Activated B cell treated with CpG ODN at 0.5 μM for 24 hours (primary cell): ENCODE results near the gene CSNK1E. TPM values are rescaled to one million over a fixed set of nuclear protein-coding genes. Genes with fewer than 3 reads are reported as not detected.

Experiments
- ATAC-seq: fragments of 200-7000 bp; cut with Tn5 transposase; one replicate; pipeline ENCODE4 v1.10.0; 2021; ENCODE audit warnings: low read depth, mild to moderate bottlenecking, moderate library complexity
- CTCF ChIA-PET: fragments of 350-600 bp; sonication (Branson Sonifier 250); formaldehyde crosslinking; loops from one replicate; lab custom pipeline; 2021; ENCODE audit warnings: antibody characterized with exemption; lab: Charles Lee
- POLR2A ChIA-PET: fragments of 350-600 bp; sonication (Branson Sonifier 250); formaldehyde crosslinking; loops from one replicate; lab custom pipeline; 2021; ENCODE audit warnings: antibody characterized with exemption; lab: Charles Lee
- DNase-seq: peaks from one replicate; pipeline ENCODE4 v3.0.0; 2022
- H3K27ac Mint-ChIP-seq: one replicate; pipeline ENCODE4 v1.8.0; 2020; ENCODE audit warnings: mixed read lengths
- H3K27me3 Mint-ChIP-seq: one replicate; pipeline ENCODE4 v1.8.0; 2021; ENCODE audit warnings: mixed read lengths
- H3K36me3 Mint-ChIP-seq: one replicate; pipeline ENCODE4 v1.8.0; 2021; ENCODE audit warnings: low read depth, mixed read lengths
- H3K4me1 Mint-ChIP-seq: one replicate; pipeline ENCODE4 v1.8.0; 2021; ENCODE audit warnings: mixed read lengths
- H3K4me3 Mint-ChIP-seq: one replicate; pipeline ENCODE4 v1.8.0; 2020; ENCODE audit warnings: mild to moderate bottlenecking, mixed read lengths
- H3K9me3 Mint-ChIP-seq: one replicate; pipeline ENCODE4 v1.8.0; 2020; ENCODE audit warnings: mixed read lengths
- intact Hi-C: fragments of 100-400 bp; cut with micrococcal nuclease; formaldehyde crosslinking; loops from one replicate; pipeline ENCODE4 v1.15.1; 2024
- total RNA-seq: library from RNA; stranded (reverse); gene quantifications from 2 replicates; pipeline ENCODE4 v1.2.3, GENCODE V29; 2022
- TF ChIP-seq, protein P1 (sequence below): fragments of 200-600 bp; IDR thresholded peaks from one replicate; pipeline ENCODE4 v1.8.0; 2022; ENCODE audit warnings: antibody characterized with exemption, mild to moderate bottlenecking

Gene CSNK1E
- total RNA-seq, 1 donor from 2014 or later, result 85.2 TPM

DNA sequence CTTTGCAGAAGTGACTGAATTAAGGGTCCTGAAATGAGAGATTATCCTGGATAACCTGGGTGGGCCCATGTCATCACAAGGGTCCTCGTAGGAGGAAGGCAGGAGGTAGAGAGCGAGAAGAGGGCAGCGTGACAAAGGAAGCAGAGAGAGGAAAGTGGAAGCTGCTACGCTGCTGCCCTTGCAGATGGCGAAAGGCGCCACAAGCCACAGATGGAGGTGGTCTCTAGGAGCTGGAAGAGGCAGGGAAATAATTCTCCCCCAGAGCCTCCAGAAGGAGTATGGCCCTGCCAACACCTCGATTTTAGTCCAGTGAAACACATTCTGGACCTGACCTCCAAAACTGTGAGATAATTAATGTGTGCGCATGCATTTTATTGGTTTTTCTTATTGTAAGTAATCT, 57.9 kb downstream of the CSNK1E start:
- H3K4me3 Mint-ChIP-seq, result no peak overlapping the region
- TF ChIP-seq, protein P1, sequence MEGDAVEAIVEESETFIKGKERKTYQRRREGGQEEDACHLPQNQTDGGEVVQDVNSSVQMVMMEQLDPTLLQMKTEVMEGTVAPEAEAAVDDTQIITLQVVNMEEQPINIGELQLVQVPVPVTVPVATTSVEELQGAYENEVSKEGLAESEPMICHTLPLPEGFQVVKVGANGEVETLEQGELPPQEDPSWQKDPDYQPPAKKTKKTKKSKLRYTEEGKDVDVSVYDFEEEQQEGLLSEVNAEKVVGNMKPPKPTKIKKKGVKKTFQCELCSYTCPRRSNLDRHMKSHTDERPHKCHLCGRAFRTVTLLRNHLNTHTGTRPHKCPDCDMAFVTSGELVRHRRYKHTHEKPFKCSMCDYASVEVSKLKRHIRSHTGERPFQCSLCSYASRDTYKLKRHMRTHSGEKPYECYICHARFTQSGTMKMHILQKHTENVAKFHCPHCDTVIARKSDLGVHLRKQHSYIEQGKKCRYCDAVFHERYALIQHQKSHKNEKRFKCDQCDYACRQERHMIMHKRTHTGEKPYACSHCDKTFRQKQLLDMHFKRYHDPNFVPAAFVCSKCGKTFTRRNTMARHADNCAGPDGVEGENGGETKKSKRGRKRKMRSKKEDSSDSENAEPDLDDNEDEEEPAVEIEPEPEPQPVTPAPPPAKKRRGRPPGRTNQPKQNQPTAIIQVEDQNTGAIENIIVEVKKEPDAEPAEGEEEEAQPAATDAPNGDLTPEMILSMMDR, result no peak
- DNase-seq, result no peak
- H3K4me1 Mint-ChIP-seq, result peaks cover 35% of the 10 kb centered on the region
- peak overlapping the region; percentile 54 for H3K27ac Mint-ChIP-seq
- intact Hi-C loops, result no loop called here
- H3K36me3 Mint-ChIP-seq, result no peaks in the 10 kb centered on the region
- H3K9me3 Mint-ChIP-seq, result no peaks in the 10 kb centered on the region
- no peak for ATAC-seq
- CTCF ChIA-PET, result no interaction called here
- POLR2A ChIA-PET, result interaction anchor here (0.6 to 2.1 kb wide), 4 partner anchors 12 to 484 kb away, joined by 3 to 15 read pairs (median 6); partner anchors contain the start of gene TMEM184B
- no peaks in the 10 kb centered on the region for H3K27me3 Mint-ChIP-seq

DNA sequence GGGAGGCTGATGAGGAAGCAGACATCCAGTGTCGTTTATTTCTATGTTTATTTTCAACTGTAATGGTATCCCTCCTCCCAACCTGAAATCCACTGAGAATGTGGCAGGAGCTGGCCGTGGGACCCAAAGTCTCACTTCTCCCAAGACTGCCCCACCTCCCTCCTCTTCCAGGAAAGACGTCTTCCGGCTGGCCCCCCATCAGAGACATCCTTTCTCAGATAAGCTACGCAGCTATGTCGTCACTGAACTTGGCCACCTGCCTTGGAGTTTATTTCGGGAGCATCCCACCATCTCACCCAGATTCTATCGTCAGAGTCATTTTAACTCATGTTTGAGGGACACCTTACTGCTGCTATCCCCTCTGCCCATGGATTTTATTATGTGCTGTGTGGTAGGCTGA, 58.3 kb downstream of the CSNK1E start:
- ATAC-seq (no peak), DNase-seq (no peak)
- Mint-ChIP-seq H3K27me3 (no peaks in the 10 kb centered on the region), H3K4me3 (no peak overlapping the region), H3K36me3 (no peaks in the 10 kb centered on the region), H3K27ac (no peak overlapping the region), H3K4me1 (peaks cover 35% of the 10 kb centered on the region), H3K9me3 (no peaks in the 10 kb centered on the region)
- POLR2A ChIA-PET, result interaction anchor here (0.9 to 2.1 kb wide), 2 partner anchors 12 to 46 kb away, joined by 4 to 15 read pairs; partner anchors contain the start of gene TMEM184B
- CTCF ChIA-PET, result no interaction called here
- TF ChIP-seq, protein P1, result no peak
- intact Hi-C loops, result no loop called here

DNA sequence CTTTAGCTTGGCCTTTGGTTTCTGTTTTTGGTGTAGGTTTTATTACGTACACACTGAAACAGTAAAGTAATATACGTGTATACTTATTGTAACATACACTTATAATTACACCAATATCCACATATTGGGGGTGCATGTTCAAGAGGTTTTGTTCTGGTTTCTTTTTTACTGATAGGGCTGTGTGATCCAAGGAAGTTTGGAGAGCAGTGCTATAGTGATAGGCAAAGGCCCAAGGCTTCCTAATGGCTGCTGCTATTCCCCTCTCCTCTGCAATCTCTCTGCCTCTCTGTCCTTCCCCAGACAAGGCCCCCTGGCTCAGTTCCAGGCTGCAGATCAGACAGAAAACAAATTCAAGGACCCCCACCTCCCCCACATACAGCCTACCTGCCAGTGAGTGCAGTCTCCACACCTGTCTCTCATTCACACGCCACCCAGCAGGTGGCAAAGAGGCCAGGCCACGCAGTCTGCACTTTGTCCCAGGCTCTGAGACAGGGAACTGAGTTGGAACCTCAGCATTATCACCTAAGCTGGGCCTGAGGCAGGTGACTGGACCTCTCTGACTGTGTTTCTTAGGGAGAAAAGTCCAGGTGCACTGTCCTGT, 59.5 kb downstream of the CSNK1E start:
- Mint-ChIP-seq H3K4me1 (peaks cover 35% of the 10 kb centered on the region), H3K9me3 (no peaks in the 10 kb centered on the region), H3K4me3 (no peak overlapping the region), H3K36me3 (no peaks in the 10 kb centered on the region), H3K27me3 (no peaks in the 10 kb centered on the region), H3K27ac (no peak overlapping the region)
- intact Hi-C loops, result no loop called here
- DNase-seq, result no peak
- ChIA-PET CTCF (interaction anchor here (1.0 kb wide), 1 partner anchor 101 kb away, joined by 3 read pairs; no protein-coding TSS in a partner anchor), POLR2A (interaction anchor here (0.7 kb wide), 1 partner anchor 204 kb away, joined by 7 read pairs; no protein-coding TSS in a partner anchor)
- ATAC-seq, result no peak
- TF ChIP-seq, protein P1, result no peak

DNA sequence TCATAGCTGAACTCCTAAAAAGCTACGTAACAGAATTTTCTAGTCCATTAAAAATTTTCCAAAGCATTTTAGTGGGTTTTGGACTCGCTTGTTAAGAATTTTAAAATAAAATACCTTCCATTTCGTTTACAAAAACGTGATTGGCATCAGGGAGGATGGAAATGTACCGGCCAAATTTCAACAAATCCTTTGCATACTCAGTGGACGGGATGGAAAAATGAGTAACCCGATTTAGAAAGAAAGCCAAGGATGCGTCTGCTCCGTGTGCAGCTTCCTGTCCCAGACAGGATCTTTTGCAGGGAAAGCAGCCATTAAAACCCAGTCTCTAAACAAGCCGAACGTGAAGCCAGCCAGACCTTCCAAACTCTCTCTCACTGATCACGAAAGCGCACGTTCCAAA, 60.1 kb downstream of the CSNK1E start:
- H3K9me3 Mint-ChIP-seq, result no peaks in the 10 kb centered on the region
- no peak overlapping the region for H3K4me3 Mint-ChIP-seq
- ChIA-PET POLR2A (interaction anchor here (0.7 kb wide), 2 partner anchors 250 to 430 kb away, joined by 6 to 13 read pairs; no protein-coding TSS in a partner anchor), CTCF (no interaction called here)
- H3K4me1 Mint-ChIP-seq, result peaks cover 32% of the 10 kb centered on the region
- H3K27ac Mint-ChIP-seq, result no peak overlapping the region
- TF ChIP-seq, protein P1, result no peak
- intact Hi-C loops, result no loop called here
- DNase-seq (no peak), ATAC-seq (no peak)
- H3K36me3 Mint-ChIP-seq, result no peaks in the 10 kb centered on the region
- no peaks in the 10 kb centered on the region for H3K27me3 Mint-ChIP-seq

DNA sequence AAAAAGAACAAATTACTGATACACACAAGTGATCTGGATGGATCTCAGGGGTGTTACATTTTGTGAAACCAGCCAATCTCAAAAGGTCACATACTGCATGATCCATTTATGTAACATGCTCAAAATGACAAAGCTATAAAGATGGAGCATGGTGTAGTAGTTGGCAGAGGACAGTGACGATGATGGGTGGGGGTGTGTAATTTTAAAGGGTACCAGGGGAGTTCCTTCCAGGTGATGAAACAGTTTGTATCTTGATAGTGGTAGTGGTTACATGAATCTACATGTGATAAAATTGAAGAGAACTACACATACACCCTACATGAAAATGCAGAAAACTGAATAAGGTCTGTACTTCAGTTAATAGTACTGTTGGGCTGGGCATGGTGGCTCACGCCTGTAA, 61.5 kb downstream of the CSNK1E start:
- POLR2A ChIA-PET, result interaction anchor here (1.0 kb wide), 1 partner anchor 17 kb away, joined by 4 read pairs; the partner anchor contains the start of gene TMEM184B
- DNase-seq, result no peak
- Mint-ChIP-seq H3K9me3 (no peaks in the 10 kb centered on the region), H3K4me3 (no peak overlapping the region), H3K36me3 (no peaks in the 10 kb centered on the region), H3K27me3 (no peaks in the 10 kb centered on the region), H3K27ac (no peak overlapping the region), H3K4me1 (peaks cover 18% of the 10 kb centered on the region)
- CTCF ChIA-PET, result no interaction called here
- TF ChIP-seq, protein P1, result no peak
- intact Hi-C loops, result no loop called here
- no peak for ATAC-seq
